Panc1 (cell line): ENCODE measurements around the gene RRAGC. TPM values are rescaled to one million over a fixed set of nuclear protein-coding genes. Genes with fewer than 3 reads are reported as not detected.

Experiments used
- ATAC-seq: fragments of 200-7000 bp; cut with Tn5 transposase; 2 replicates; pipeline ENCODE4 v1.9.1; 2020; ENCODE audit warnings: mild to moderate bottlenecking, moderate library complexity
- BruUV-seq: library from RNA; stranded (reverse); fragments of 400-500 nt; replicated peaks from 2 replicates; lab custom pipeline; 2021; lab: Mats Ljungman, UMichigan
- CTCF ChIA-PET: fragments of 300-600 bp; sonication (Branson Sonifier 250); formaldehyde crosslinking; loops from one replicate; lab custom pipeline; 2022; ENCODE audit warnings: antibody characterized with exemption; lab: Charles Lee
- POLR2A ChIA-PET: fragments of 300-600 bp; sonication (Branson Sonifier 250); formaldehyde crosslinking; loops from one replicate; lab custom pipeline; 2022; ENCODE audit warnings: antibody characterized with exemption; lab: Charles Lee
- DNase-seq: peaks from one replicate; pipeline ENCODE4 v3.0.0-alpha.2; 2010; ENCODE audit warnings: low read depth, low spot score
- H3K27ac ChIP-seq: 2 replicates; pipeline ENCODE4 v1.5.1; 2011; ENCODE audit warnings: mild to moderate bottlenecking, low read length, inconsistent platforms
- H3K27me3 ChIP-seq: fragments of 200-500 bp; sonication (Bioruptor generic); 2 replicates; pipeline ENCODE4 v1.6.0; 2014; ENCODE audit warnings: low read length, inconsistent platforms; ENCODE audit not compliant: control insufficient read depth, insufficient read depth
- H3K36me3 ChIP-seq: fragments of 200-500 bp; sonication (Bioruptor generic); 2 replicates; pipeline ENCODE4 v1.5.1; 2014; ENCODE audit warnings: inconsistent platforms, mild to moderate bottlenecking, low read length, moderate library complexity; ENCODE audit not compliant: control insufficient read depth, insufficient read depth
- H3K4me1 ChIP-seq: 2 replicates; pipeline ENCODE4 v1.5.1; 2011; ENCODE audit warnings: inconsistent platforms, mild to moderate bottlenecking, low read length, moderate library complexity; ENCODE audit not compliant: control insufficient read depth, insufficient read depth
- H3K4me3 ChIP-seq, 2 experiments: 2 replicates each; pipeline ENCODE4 v1.5.1; 2011 to 2012; ENCODE audit warnings: low read depth in 2 of 2, low read length in 2 of 2, mild to moderate bottlenecking in 2 of 2, inconsistent platforms in 1 of 2, moderate library complexity in 1 of 2
- H3K9me3 ChIP-seq: fragments of 200-500 bp; sonication (Bioruptor generic); 2 replicates; pipeline ENCODE4 v1.5.1; 2014; ENCODE audit warnings: low read depth, mild to moderate bottlenecking, inconsistent platforms, low read length, moderate library complexity; ENCODE audit not compliant: control insufficient read depth, insufficient read depth
- POLR2AphosphoS5 ChIP-seq: IDR thresholded peaks from 2 replicates; pipeline ENCODE4 v1.6.1; 2012; ENCODE audit warnings: mild to moderate bottlenecking, low read depth, low read length, moderate library complexity
- SIN3A ChIP-seq: IDR thresholded peaks from 2 replicates; pipeline ENCODE4 v1.6.1; 2012; ENCODE audit warnings: low read depth, mild to moderate bottlenecking, low read length, moderate library complexity, borderline replicate concordance; ENCODE audit not compliant: insufficient read depth
- TCF7L2 ChIP-seq: IDR thresholded peaks from 2 replicates; pipeline ENCODE4 v1.6.1; 2011; ENCODE audit warnings: mild to moderate bottlenecking, low read depth, low read length, inconsistent platforms
- in situ Hi-C: cut with HindIII; loops from 2 replicates; pipeline ENCODE4 v1.10.0; 2016; ENCODE audit warnings: low sequenced_read_pairs, low pct_unique_long_range_greater_than_20kb
- intact Hi-C: fragments of 100-400 bp; cut with micrococcal nuclease; formaldehyde crosslinking; loops from one replicate; pipeline ENCODE4 v1.10.0; 2022; ENCODE audit not compliant: unreplicated experiment
- total RNA-seq: library from RNA; stranded (reverse); gene quantifications from one replicate; pipeline ENCODE4 v1.2.1, GENCODE V29; 2021; ENCODE audit not compliant: unreplicated experiment
- TF ChIP-seq, protein P1 (sequence below), 2 experiments: IDR thresholded peaks; 2 replicates each; pipeline ENCODE4 v1.6.1; 2011 to 2012; ENCODE audit warnings: low read depth in 2 of 2, control low read depth in 1 of 2, low read length in 1 of 2, mild to moderate bottlenecking in 1 of 2, moderate library complexity in 1 of 2; ENCODE audit not compliant: insufficient read depth in 1 of 2
- TF ChIP-seq, protein P2 (sequence below): fragments of 450-650 bp; IDR thresholded peaks from 2 replicates; pipeline ENCODE4 v1.5.1; 2017; ENCODE audit warnings: mild to moderate bottlenecking

Gene RRAGC
- total RNA-seq, 1 experiment from 2014 or later = 44.3 TPM

DNA sequence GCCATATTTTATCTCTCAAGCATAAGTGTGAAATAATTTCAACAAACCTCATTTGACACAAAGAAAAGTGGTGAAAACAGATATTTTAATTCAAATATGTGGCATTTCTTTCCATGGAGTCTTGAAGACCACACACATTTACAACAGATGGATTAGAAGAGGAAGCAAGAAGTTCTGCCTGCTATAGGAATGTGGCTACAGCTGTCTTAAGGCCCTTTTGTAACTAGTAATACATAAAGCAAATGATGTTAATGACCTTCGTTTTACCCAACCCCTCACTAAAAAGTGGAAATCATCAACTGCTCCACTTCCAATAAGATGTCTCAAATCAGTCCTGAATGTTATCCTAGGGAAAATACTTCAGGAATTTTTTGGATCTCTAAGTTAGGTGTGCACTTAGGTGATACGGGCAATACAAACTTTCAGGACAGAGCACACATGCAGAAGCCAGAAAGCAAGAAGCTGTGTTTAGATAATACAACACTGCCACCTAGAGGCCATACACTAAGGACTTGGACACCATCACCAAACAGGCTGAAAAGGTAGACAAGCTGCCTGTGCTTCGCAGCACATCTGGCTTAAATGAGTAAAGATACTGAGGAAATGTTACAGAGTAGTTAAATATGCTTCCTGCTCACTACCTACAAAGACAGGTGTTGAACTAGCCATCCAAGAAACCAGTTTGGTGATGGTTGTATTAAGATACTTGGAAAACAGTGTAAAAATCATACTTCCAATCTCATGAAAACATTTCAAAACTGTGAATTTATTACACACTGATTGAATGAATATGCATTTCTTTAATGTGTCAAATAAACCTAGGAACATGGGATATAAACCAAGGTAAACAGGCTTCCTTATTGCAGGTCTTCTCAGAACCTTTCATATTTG, 24.4 kb downstream of the RRAGC start:
- TF ChIP-seq SIN3A (no peak), POLR2AphosphoS5 (no peak), TCF7L2 (no peak)
- TF ChIP-seq, protein P1, sequence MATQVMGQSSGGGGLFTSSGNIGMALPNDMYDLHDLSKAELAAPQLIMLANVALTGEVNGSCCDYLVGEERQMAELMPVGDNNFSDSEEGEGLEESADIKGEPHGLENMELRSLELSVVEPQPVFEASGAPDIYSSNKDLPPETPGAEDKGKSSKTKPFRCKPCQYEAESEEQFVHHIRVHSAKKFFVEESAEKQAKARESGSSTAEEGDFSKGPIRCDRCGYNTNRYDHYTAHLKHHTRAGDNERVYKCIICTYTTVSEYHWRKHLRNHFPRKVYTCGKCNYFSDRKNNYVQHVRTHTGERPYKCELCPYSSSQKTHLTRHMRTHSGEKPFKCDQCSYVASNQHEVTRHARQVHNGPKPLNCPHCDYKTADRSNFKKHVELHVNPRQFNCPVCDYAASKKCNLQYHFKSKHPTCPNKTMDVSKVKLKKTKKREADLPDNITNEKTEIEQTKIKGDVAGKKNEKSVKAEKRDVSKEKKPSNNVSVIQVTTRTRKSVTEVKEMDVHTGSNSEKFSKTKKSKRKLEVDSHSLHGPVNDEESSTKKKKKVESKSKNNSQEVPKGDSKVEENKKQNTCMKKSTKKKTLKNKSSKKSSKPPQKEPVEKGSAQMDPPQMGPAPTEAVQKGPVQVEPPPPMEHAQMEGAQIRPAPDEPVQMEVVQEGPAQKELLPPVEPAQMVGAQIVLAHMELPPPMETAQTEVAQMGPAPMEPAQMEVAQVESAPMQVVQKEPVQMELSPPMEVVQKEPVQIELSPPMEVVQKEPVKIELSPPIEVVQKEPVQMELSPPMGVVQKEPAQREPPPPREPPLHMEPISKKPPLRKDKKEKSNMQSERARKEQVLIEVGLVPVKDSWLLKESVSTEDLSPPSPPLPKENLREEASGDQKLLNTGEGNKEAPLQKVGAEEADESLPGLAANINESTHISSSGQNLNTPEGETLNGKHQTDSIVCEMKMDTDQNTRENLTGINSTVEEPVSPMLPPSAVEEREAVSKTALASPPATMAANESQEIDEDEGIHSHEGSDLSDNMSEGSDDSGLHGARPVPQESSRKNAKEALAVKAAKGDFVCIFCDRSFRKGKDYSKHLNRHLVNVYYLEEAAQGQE (IDR thresholded peaks at IDR 0.05; ENCODE audit: insufficient read depth in 1 of 2, low read depth in 2 of 2, low read length in 1 of 2) = no peak
- TF ChIP-seq, protein P2, sequence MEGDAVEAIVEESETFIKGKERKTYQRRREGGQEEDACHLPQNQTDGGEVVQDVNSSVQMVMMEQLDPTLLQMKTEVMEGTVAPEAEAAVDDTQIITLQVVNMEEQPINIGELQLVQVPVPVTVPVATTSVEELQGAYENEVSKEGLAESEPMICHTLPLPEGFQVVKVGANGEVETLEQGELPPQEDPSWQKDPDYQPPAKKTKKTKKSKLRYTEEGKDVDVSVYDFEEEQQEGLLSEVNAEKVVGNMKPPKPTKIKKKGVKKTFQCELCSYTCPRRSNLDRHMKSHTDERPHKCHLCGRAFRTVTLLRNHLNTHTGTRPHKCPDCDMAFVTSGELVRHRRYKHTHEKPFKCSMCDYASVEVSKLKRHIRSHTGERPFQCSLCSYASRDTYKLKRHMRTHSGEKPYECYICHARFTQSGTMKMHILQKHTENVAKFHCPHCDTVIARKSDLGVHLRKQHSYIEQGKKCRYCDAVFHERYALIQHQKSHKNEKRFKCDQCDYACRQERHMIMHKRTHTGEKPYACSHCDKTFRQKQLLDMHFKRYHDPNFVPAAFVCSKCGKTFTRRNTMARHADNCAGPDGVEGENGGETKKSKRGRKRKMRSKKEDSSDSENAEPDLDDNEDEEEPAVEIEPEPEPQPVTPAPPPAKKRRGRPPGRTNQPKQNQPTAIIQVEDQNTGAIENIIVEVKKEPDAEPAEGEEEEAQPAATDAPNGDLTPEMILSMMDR = peak; percentile 80
- Histone ChIP-seq H3K9me3 (no peaks in the 10 kb centered on the region), H3K36me3 (peaks cover 6% of the 10 kb centered on the region; the same call in 1 of the 2 replicates), H3K4me3 (no peak overlapping the region), H3K4me1 (no peaks in the 10 kb centered on the region), H3K27me3 (peaks cover 11% of the 10 kb centered on the region), H3K27ac (no peak overlapping the region)
- ChIA-PET POLR2A (interaction anchor here (0.6 kb wide), 1 partner anchor 90 kb away, joined by 3 read pairs; no protein-coding TSS in a partner anchor), CTCF (interaction anchor here (0.6 to 1.1 kb wide), 7 partner anchors 10 to 959 kb away, joined by 3 to 4 read pairs (median 3); no protein-coding TSS in a partner anchor)
- DNase-seq (peak; percentile 72), ATAC-seq (peak; percentile 98)
- in situ Hi-C loops (no loop called here), intact Hi-C loops (loop anchor here (5.0 kb wide), 1 partner anchor 808 kb away; no protein-coding TSS in a partner anchor)
- BruUV-seq = no TSS peak

DNA sequence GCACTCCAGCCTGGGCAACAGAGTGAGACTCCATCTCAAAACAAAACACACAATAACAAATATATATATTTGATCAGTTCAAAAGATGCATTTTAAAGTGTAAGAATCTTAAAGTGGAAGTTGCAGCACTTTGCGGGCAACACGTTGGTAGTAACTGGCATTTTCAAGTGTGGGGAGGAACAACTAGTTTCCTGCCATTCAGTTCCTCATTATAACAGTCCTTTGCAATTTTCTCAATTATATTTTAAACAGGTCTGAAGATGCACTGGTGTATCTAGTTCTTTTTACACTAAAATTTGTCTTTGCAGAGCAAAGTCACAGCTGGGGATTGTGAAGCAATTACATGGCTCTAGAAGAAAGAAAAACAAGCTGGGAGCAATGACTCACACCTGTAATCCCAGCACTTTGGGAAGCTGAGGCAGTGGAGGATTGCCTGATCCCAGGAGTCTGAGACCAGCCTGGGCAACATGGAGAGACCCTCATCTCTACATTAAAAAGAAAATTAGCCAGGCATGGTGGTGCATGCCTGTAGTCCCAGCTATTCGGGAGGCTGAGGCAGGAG, 25.3 kb downstream of the RRAGC start:
- TF ChIP-seq, protein P1 (IDR thresholded peaks at IDR 0.05; ENCODE audit: insufficient read depth in 1 of 2, low read depth in 2 of 2, low read length in 1 of 2) = no peak
- TF ChIP-seq, protein P2 = no peak
- TF ChIP-seq TCF7L2 (no peak), POLR2AphosphoS5 (no peak), SIN3A (no peak)
- no TSS peak for BruUV-seq

More for the DNA sequence above, 25.3 kb downstream of the RRAGC start:
- H3K4me3 ChIP-seq = no peak overlapping the region
- H3K9me3 ChIP-seq = no peaks in the 10 kb centered on the region
- intact Hi-C loops = no loop called here
- peaks cover 5% of the 10 kb centered on the region; the same call in 1 of the 2 replicates for H3K36me3 ChIP-seq
- ChIA-PET CTCF (interaction anchor here (0.7 kb wide), 1 partner anchor 711 kb away, joined by 3 read pairs; no protein-coding TSS in a partner anchor), POLR2A (no interaction called here)
- in situ Hi-C loops = no loop called here
- H3K4me1 ChIP-seq = no peaks in the 10 kb centered on the region
- ATAC-seq = no peak
- H3K27ac ChIP-seq = no peak overlapping the region
- DNase-seq = no peak
- peaks cover 11% of the 10 kb centered on the region for H3K27me3 ChIP-seq
